ENCODE results near the gene COX6B1. TPM values are rescaled to one million over a fixed set of nuclear protein-coding genes. Genes with fewer than 3 reads are reported as not detected.
A peak's percentile ranks its signal among the peaks of the same experiment; 100 is the strongest.

COX6B1 gene
- total RNA-seq, 4 donors from 2014 or later, result 462 to 930 (median 787) TPM

- Histone ChIP-seq H3K27me3 (no peaks in the 10 kb centered on the region), H3K27ac (no peak overlapping the region), H3K9me3 (no peaks in the 10 kb centered on the region), H3K4me1 (no peaks in the 10 kb centered on the region), H3K36me3 (no peaks in the 10 kb centered on the region), H3K4me3 (no peak overlapping the region)
- no peak for DNase-seq
- TF ChIP-seq, protein P1, sequence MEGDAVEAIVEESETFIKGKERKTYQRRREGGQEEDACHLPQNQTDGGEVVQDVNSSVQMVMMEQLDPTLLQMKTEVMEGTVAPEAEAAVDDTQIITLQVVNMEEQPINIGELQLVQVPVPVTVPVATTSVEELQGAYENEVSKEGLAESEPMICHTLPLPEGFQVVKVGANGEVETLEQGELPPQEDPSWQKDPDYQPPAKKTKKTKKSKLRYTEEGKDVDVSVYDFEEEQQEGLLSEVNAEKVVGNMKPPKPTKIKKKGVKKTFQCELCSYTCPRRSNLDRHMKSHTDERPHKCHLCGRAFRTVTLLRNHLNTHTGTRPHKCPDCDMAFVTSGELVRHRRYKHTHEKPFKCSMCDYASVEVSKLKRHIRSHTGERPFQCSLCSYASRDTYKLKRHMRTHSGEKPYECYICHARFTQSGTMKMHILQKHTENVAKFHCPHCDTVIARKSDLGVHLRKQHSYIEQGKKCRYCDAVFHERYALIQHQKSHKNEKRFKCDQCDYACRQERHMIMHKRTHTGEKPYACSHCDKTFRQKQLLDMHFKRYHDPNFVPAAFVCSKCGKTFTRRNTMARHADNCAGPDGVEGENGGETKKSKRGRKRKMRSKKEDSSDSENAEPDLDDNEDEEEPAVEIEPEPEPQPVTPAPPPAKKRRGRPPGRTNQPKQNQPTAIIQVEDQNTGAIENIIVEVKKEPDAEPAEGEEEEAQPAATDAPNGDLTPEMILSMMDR (IDR thresholded peaks at IDR 0.05), result no peak
- no peak for TF ChIP-seq POLR2A (IDR thresholded peaks at IDR 0.05)
Observed at GRCh38 chr19:35695895-35696422, 47.8 kb downstream of the COX6B1 start.

GRCh38 chr19:35696835-35697234 is 48.7 kb downstream of the COX6B1 start:
- no peaks in the 10 kb centered on the region for H3K9me3 ChIP-seq
- no peak overlapping the region for H3K4me3 ChIP-seq
- no peaks in the 10 kb centered on the region for H3K27me3 ChIP-seq
- H3K4me1 ChIP-seq, result peaks cover 0 to 3% (median 0%) of the 10 kb centered on the region in 4 donors
- no peaks in the 10 kb centered on the region for H3K36me3 ChIP-seq
- no peak for DNase-seq
- H3K27ac ChIP-seq, result no peak overlapping the region
- TF ChIP-seq, protein P1 (IDR thresholded peaks at IDR 0.05), result no peak
- no peak for TF ChIP-seq POLR2A (IDR thresholded peaks at IDR 0.05)

DNA sequence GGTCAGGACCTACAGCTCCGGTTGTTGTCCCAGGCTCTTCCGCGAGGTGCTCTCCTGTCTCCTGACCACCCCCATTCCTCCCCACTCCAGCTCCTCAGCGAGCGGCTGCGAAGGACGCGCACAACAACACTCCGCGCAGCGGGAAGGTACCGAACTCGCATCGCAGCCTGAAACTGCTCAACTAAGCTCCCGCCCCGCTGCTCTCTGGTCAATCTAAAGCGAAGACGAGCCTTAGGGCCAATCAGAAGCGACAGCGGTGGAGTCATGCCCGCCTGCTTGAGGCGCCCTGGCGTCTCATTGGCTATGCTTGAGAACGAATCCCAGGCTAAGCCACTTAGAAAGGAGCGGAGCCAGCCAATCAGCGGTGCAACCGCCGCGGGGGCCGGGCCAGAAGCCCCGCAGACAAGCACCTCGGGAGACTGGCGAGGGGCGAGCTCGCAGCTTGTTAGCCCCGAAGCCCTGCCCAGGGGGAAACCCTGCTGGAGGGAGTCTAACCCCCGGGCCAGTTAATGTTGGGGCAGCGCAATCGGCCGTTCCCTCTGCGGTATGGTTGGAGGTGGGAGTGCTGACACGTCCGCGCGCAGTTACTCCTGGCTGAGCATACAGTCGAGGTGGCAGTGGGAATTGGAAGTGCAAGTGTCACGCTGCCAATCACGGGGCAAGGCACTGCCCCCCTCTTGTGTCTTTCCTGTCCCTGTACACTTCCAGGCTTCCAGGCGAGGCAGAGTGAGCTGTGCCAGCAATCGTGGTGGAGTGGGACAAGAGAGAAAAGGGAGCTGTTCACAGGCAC is 54.3 kb downstream of the COX6B1 start:
- TF ChIP-seq, protein P1 (IDR thresholded peaks at IDR 0.05), result no peak
- peak in 1 of 2 donors; percentile 28 for TF ChIP-seq POLR2A (IDR thresholded peaks at IDR 0.05)
- peak overlapping the region; percentile 50 to 71 (median 66) for H3K4me3 ChIP-seq
- peak overlapping the region in 3 of 4 donors; percentile 56 to 81 (median 60) for H3K27ac ChIP-seq

DNA sequence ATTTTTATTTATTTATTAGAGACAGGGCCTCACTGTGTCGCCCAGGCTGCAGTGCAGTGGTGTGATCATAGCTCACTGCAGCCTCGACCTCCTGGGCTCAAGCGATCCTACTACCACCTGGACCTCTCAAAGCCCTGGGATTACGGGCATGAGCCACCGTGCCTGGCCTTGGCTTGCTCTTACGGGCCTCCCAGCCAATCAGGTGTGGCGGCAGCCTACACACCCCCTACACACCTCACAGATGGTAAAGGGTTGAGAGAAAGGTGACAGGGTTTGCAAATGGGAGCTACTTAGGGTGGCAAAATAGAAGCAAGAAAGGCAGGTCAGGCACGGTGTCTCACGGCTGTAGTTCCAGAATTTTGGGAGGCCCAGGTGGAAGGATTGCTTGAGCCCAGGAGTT is 55.2 kb downstream of the COX6B1 start:
- TF ChIP-seq, protein P1 (IDR thresholded peaks at IDR 0.05), result no peak
- no peak for TF ChIP-seq POLR2A (IDR thresholded peaks at IDR 0.05)
- Histone ChIP-seq H3K27ac (no peak overlapping the region), H3K27me3 (no peaks in the 10 kb centered on the region), H3K4me3 (no peak overlapping the region), H3K4me1 (peaks cover 0 to 14% (median 0%) of the 10 kb centered on the region in 4 donors), H3K9me3 (no peaks in the 10 kb centered on the region), H3K36me3 (no peaks in the 10 kb centered on the region)
- DNase-seq, result no peak

More for the DNA sequence above, 54.3 kb downstream of the COX6B1 start:
- Histone ChIP-seq H3K27me3 (no peaks in the 10 kb centered on the region), H3K4me1 (peaks cover 0 to 14% (median 0%) of the 10 kb centered on the region in 4 donors), H3K36me3 (no peaks in the 10 kb centered on the region), H3K9me3 (no peaks in the 10 kb centered on the region)
- DNase-seq, result peak; percentile 92 to 99 (median 98)

DNA sequence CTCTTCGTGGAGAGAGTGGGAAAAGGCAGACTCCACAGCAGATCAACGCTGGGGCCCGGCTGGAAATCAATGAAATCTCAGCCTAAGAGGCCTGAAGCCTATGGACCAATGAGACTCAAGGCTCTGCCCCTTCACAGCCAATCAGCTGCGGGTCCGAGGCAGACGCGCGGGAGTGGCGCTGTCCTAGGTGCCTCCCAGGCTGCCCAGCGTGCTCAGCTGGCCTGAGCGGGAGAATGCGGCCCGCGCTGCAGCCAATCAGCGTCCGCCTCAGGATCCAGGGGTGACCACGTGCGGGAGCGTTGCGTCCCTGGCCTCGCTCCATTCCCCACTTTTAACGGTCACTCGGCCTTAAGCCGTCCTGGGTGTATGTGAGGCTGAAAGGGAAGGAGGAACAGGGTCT is 56.1 kb downstream of the COX6B1 start, which contains the start of gene ZBTB32:
Gene ZBTB32, plus strand, starts transcription at position 341 of the 400 bp plus-strand sequence. CDS start 10,069 bp downstream, outside the sequence.
- H3K27me3 ChIP-seq, result no peaks in the 10 kb centered on the region
- no peak within 1 kb of the TSS for H3K27ac ChIP-seq
- no peaks in the 10 kb centered on the region for H3K36me3 ChIP-seq
- peaks cover 0 to 14% (median 0%) of the 10 kb centered on the region in 4 donors for H3K4me1 ChIP-seq
- TF ChIP-seq POLR2A (IDR thresholded peaks at IDR 0.05), result no peak
- TF ChIP-seq, protein P1 (IDR thresholded peaks at IDR 0.05), result no peak
- H3K4me3 ChIP-seq, result no peak within 1 kb of the TSS
- no peak for DNase-seq
- no peaks in the 10 kb centered on the region for H3K9me3 ChIP-seq

Other genes with a start within 250 kb of the COX6B1 start
- gene FFAR2, start 200.1 kb upstream of the COX6B1 start, total RNA-seq, result 1 to 10 TPM in 2 of 4 donors, under 1 TPM in 1, not detected in 1; 0.80 to 1.8 (median 1.0) TPM
- not detected for gene KRTDAP, start 157.9 kb upstream of the COX6B1 start, total RNA-seq
- gene DMKN, start 134.7 kb upstream of the COX6B1 start, total RNA-seq, result 10 to 100 TPM in 2 of 4 donors, 1 to 10 TPM in 1, not detected in 1; 1.9 to 29.7 (median 10.7) TPM
- 1 to 10 TPM in 1 of 4 donors, not detected in 3; 1.0 TPM for gene SBSN, start 120.0 kb upstream of the COX6B1 start, total RNA-seq
- under 1 TPM in 1 of 4 donors, not detected in 3; 0.54 TPM for gene GAPDHS, start 114.9 kb upstream of the COX6B1 start, total RNA-seq
- gene TMEM147, start 102.7 kb upstream of the COX6B1 start, total RNA-seq, result 10 to 100 TPM; 34.9 to 59.4 (median 50.9) TPM
- not detected for gene ATP4A, start 84.7 kb upstream of the COX6B1 start, total RNA-seq
- not detected for gene PMIS2, start 62.1 kb upstream of the COX6B1 start, total RNA-seq
- 10 to 100 TPM in 2 of 4 donors, 1 to 10 TPM in 2; 2.8 to 42.9 (median 8.3) TPM for gene HAUS5, start 35.6 kb upstream of the COX6B1 start, total RNA-seq
- gene RBM42, start 19.3 kb upstream of the COX6B1 start, total RNA-seq, result 10 to 100 TPM; 57.3 to 64.4 (median 63.1) TPM
- gene ETV2, start 6.6 kb upstream of the COX6B1 start, total RNA-seq, result 1 to 10 TPM in 2 of 4 donors, not detected in 2; 1.6 to 1.8 TPM
- gene UPK1A, start 18.2 kb downstream of the COX6B1 start, total RNA-seq, result not detected
- gene ZBTB32, start 56.2 kb downstream of the COX6B1 start, total RNA-seq, result 1 to 10 TPM in 1 of 4 donors, not detected in 3; 2.5 TPM
- gene KMT2B, start 69.7 kb downstream of the COX6B1 start, total RNA-seq, result 10 to 100 TPM; 27.8 to 62.6 (median 41.9) TPM
- 10 to 100 TPM in 3 of 4 donors, 1 to 10 TPM in 1; 8.3 to 14.2 (median 12.3) TPM for gene IGFLR1, start 94.1 kb downstream of the COX6B1 start, total RNA-seq
- 10 to 100 TPM; 14.5 to 70.5 (median 34.6) TPM for gene U2AF1L4, start 97.1 kb downstream of the COX6B1 start, total RNA-seq
- 10 to 100 TPM in 3 of 4 donors, 1 to 10 TPM in 1; 8.3 to 48.2 (median 40.6) TPM for gene PSENEN, start 97.3 kb downstream of the COX6B1 start, total RNA-seq
- gene LIN37, start 100.3 kb downstream of the COX6B1 start, total RNA-seq, result 10 to 100 TPM; 11.6 to 30.5 (median 20.2) TPM
- 10 to 100 TPM in 2 of 4 donors, 1 to 10 TPM in 2; 9.2 to 19.8 (median 13.6) TPM for gene HSPB6, start 108.7 kb downstream of the COX6B1 start, total RNA-seq
- gene PROSER3, start 109.9 kb downstream of the COX6B1 start, total RNA-seq, result 10 to 100 TPM in 3 of 4 donors, 1 to 10 TPM in 1; 6.0 to 36.8 (median 27.2) TPM
- 100 to 1,000 TPM in 1 of 4 donors, 10 to 100 TPM in 2, 1 to 10 TPM in 1; 8.6 to 166 (median 20.0) TPM for gene ARHGAP33, start 127.2 kb downstream of the COX6B1 start, total RNA-seq
- gene PRODH2, start 164.5 kb downstream of the COX6B1 start, total RNA-seq, result not detected
- not detected for gene NPHS1, start 204.2 kb downstream of the COX6B1 start, total RNA-seq
- 1 to 10 TPM in 1 of 4 donors, not detected in 3; 1.7 TPM for gene KIRREL2, start 208.6 kb downstream of the COX6B1 start, total RNA-seq
- 1 to 10 TPM in 3 of 4 donors, under 1 TPM in 1; 0.53 to 8.3 (median 1.7) TPM for gene APLP1, start 220.3 kb downstream of the COX6B1 start, total RNA-seq

All from Peyer's patch (tissue), 4 donors.